Neural progenitor cell (in vitro differentiated cells): ENCODE results near the gene RERE. TPM values are rescaled to one million over a fixed set of nuclear protein-coding genes. Genes with fewer than 3 reads are reported as not detected.
"Not testable (repeated sequence)": the region's sequence is repeated elsewhere in the genome, so short reads cannot be mapped to it uniquely, and the experiment has no call there.

Experiments used
- DNase-seq: peaks from one replicate; pipeline ENCODE4 v3.0.0-alpha.2; 2016; ENCODE audit warnings: low spot score
- H2AFZ ChIP-seq: fragments of 200-600 bp; sonication (generic); replicated peaks from 2 replicates; pipeline ENCODE4 v1.6.1; 2016; ENCODE audit warnings: antibody characterized with exemption
- H3F3A ChIP-seq: fragments of 200-600 bp; sonication (generic); 2 replicates; pipeline ENCODE4 v1.6.1; 2016; ENCODE audit warnings: antibody characterized with exemption, low read depth
- H3K27ac ChIP-seq: fragments of 200-600 bp; sonication (generic); 2 replicates; pipeline ENCODE4 v1.5.1; 2016; ENCODE audit warnings: mild to moderate bottlenecking
- H3K27me3 ChIP-seq: fragments of 200-600 bp; sonication (generic); 2 replicates; pipeline ENCODE4 v1.6.1; 2016; ENCODE audit warnings: mild to moderate bottlenecking, moderate library complexity
- H3K36me3 ChIP-seq: fragments of 200-600 bp; sonication (generic); 2 replicates; pipeline ENCODE4 v1.5.1; 2016
- H3K4me1 ChIP-seq: fragments of 200-600 bp; sonication (generic); 2 replicates; pipeline ENCODE4 v1.6.1; 2016; ENCODE audit warnings: mixed run types
- H3K4me2 ChIP-seq: fragments of 200-600 bp; sonication (generic); 2 replicates; pipeline ENCODE4 v1.6.1; 2016
- H3K4me3 ChIP-seq: fragments of 200-600 bp; sonication (generic); 2 replicates; pipeline ENCODE4 v1.5.1; 2016
- H3K79me2 ChIP-seq: fragments of 200-600 bp; sonication (generic); 2 replicates; pipeline ENCODE4 v1.6.1; 2016; ENCODE audit warnings: low read depth
- H3K9ac ChIP-seq: fragments of 200-600 bp; sonication (generic); 2 replicates; pipeline ENCODE4 v1.6.1; 2016
- H3K9me3 ChIP-seq: fragments of 200-600 bp; sonication (generic); 2 replicates; pipeline ENCODE4 v1.5.1; 2016; ENCODE audit warnings: low read depth
- H4K20me1 ChIP-seq: fragments of 200-600 bp; sonication (generic); 2 replicates; pipeline ENCODE4 v1.6.1; 2016; ENCODE audit warnings: low read depth
- H3K27ac Mint-ChIP-seq: 3 replicates; pipeline ENCODE4 v1.8.0; 2021; ENCODE audit warnings: mixed read lengths
- H3K27me3 Mint-ChIP-seq: 2 replicates; pipeline ENCODE4 v1.8.0; 2022; ENCODE audit warnings: low read depth, mild to moderate bottlenecking, inconsistent platforms, moderate library complexity, mixed read lengths; ENCODE audit not compliant: insufficient read depth
- H3K36me3 Mint-ChIP-seq: 3 replicates; pipeline ENCODE4 v1.8.0; 2021; ENCODE audit warnings: mixed read lengths
- H3K4me1 Mint-ChIP-seq: 3 replicates; pipeline ENCODE4 v1.8.0; 2021; ENCODE audit warnings: mixed read lengths
- H3K4me3 Mint-ChIP-seq: 3 replicates; pipeline ENCODE4 v1.8.0; 2021; ENCODE audit warnings: mild to moderate bottlenecking, moderate library complexity, mixed read lengths
- H3K9me3 Mint-ChIP-seq: 3 replicates; pipeline ENCODE4 v1.8.0; 2020; ENCODE audit warnings: mixed read lengths
- CTCF ChIP-seq: fragments of 200-600 bp; sonication (generic); IDR thresholded peaks from 2 replicates; pipeline ENCODE4 v1.5.1; 2017; ENCODE audit warnings: antibody characterized with exemption, mild to moderate bottlenecking
- EZH2 ChIP-seq: fragments of 200-600 bp; sonication (generic); IDR thresholded peaks from 2 replicates; pipeline ENCODE4 v1.6.1; 2017; ENCODE audit warnings: antibody characterized with exemption, mild to moderate bottlenecking, moderate library complexity
- EZH2phosphoT487 ChIP-seq: fragments of 200-600 bp; sonication (generic); IDR thresholded peaks from 2 replicates; pipeline ENCODE4 v1.6.1; 2017; ENCODE audit warnings: antibody characterized with exemption
- total RNA-seq: library from RNA; depleted of rRNA; stranded (reverse); fragments of >200 nt; gene quantifications from 2 replicates; pipeline ENCODE4 v1.2.3, GENCODE V29; 2015; ENCODE audit warnings: low replicate concordance

Gene RERE
- total RNA-seq, 1 donor from 2014 or later, result 29.8 TPM

GRCh38 chr1:8448911-8449661 is 368.4 kb downstream of the RERE start:
- no peak overlapping the region for H3K27ac ChIP-seq
- H3K4me3 ChIP-seq, result no peak overlapping the region
- H2AFZ ChIP-seq, result no peak overlapping the region
- peaks cover 8% of the 10 kb centered on the region for H3K4me1 ChIP-seq
- H4K20me1 ChIP-seq, result peaks cover 8% of the 10 kb centered on the region
- H3K36me3 ChIP-seq, result no peaks in the 10 kb centered on the region
- peaks cover 35% of the 10 kb centered on the region for H3K36me3 Mint-ChIP-seq
- H3K27me3 Mint-ChIP-seq, result peaks cover 2% of the 10 kb centered on the region
- no peak overlapping the region for H3K4me3 Mint-ChIP-seq
- H3K9ac ChIP-seq, result no peak overlapping the region
- H3K27ac Mint-ChIP-seq, result peak overlapping the region; percentile 42
- peaks cover 10% of the 10 kb centered on the region for H3K9me3 Mint-ChIP-seq
- H3K27me3 ChIP-seq, result no peaks in the 10 kb centered on the region
- TF ChIP-seq EZH2 (no peak), CTCF (no peak)
- DNase-seq, result no peak
- no peaks in the 10 kb centered on the region for H3K9me3 ChIP-seq
- H3K4me1 Mint-ChIP-seq, result peaks cover 9% of the 10 kb centered on the region
- no peak overlapping the region for H3K4me2 ChIP-seq
- peaks cover 15% of the 10 kb centered on the region for H3F3A ChIP-seq
- peaks cover 20% of the 10 kb centered on the region for H3K79me2 ChIP-seq

DNA sequence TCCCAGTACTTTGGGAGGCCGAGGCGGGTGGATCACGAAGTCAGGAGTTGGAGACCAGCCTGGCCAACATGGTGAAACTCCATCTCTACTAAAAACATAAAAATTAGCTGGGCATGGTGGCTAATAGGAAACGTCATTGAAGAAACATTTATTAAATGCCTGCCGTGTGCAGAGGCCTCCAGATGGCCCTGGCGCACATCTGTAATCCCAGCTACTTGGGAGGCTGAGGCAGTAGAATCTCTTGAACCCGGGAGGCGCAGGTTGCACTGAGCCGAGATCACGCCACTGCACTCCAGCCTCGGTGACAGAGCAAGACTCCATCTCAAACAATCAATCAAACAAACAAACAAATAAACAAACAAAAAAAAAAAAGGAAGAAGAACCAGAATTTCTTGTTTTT is 368.9 kb downstream of the RERE start:
- not testable (repeated sequence) for H3K27ac ChIP-seq, H3K9me3 ChIP-seq, H2AFZ ChIP-seq, H3K4me1 Mint-ChIP-seq, DNase-seq, H3K9me3 Mint-ChIP-seq, H3K9ac ChIP-seq, H3K4me3 ChIP-seq, H3K27me3 ChIP-seq, H3K27me3 Mint-ChIP-seq, H4K20me1 ChIP-seq, H3K36me3 ChIP-seq, H3K4me2 ChIP-seq, H3K4me3 Mint-ChIP-seq
- Mint-ChIP-seq H3K27ac (peak overlapping the region; percentile 42), H3K36me3 (peaks cover 31% of the 10 kb centered on the region)
- Histone ChIP-seq H3F3A (peaks cover 17% of the 10 kb centered on the region), H3K4me1 (peaks cover 12% of the 10 kb centered on the region), H3K79me2 (peaks cover 20% of the 10 kb centered on the region)

- peaks cover 2% of the 10 kb centered on the region for H3K27me3 Mint-ChIP-seq
- no peak for TF ChIP-seq CTCF
- no peak for TF ChIP-seq EZH2
- TF ChIP-seq EZH2phosphoT487, result no peak
- no peak overlapping the region for H2AFZ ChIP-seq
- peaks cover 17% of the 10 kb centered on the region for H3F3A ChIP-seq
- peaks cover 12% of the 10 kb centered on the region for H3K4me1 ChIP-seq
- no peak overlapping the region for H3K27ac ChIP-seq
- no peak overlapping the region for H3K4me3 Mint-ChIP-seq
- no peak overlapping the region for H3K27ac Mint-ChIP-seq
- H3K9me3 ChIP-seq, result no peaks in the 10 kb centered on the region
- H3K9me3 Mint-ChIP-seq, result peaks cover 10% of the 10 kb centered on the region
- H3K4me3 ChIP-seq, result no peak overlapping the region
- no peaks in the 10 kb centered on the region for H3K36me3 ChIP-seq
- H3K4me2 ChIP-seq, result no peak overlapping the region
- peaks cover 10% of the 10 kb centered on the region for H4K20me1 ChIP-seq
- H3K79me2 ChIP-seq, result peaks cover 19% of the 10 kb centered on the region
- H3K9ac ChIP-seq, result no peak overlapping the region
- peaks cover 34% of the 10 kb centered on the region for H3K36me3 Mint-ChIP-seq
- H3K27me3 ChIP-seq, result no peaks in the 10 kb centered on the region
- DNase-seq, result no peak
- H3K4me1 Mint-ChIP-seq, result peaks cover 9% of the 10 kb centered on the region
Observed at GRCh38 chr1:8447616-8448150, 369.8 kb downstream of the RERE start.

DNA sequence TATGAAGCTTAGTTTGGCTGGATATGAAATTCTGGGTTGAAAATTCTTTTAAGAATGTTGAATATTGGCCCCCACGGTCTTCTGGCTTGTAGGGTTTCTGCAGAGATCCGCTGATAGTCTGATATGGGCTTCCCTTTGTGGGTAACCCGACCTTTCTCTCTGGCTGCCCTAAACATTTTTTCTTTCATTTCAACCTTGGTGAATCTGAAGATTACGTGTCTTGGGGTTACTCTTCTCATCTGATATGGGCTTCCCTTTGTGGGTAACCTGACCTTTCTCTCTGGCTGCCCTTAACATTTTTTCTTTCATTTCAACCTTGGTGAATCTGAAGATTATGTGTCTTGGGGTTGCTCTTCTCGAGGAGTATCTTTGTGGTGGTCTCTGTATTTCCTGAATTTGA is 371.3 kb downstream of the RERE start:
- H3K27ac Mint-ChIP-seq, result peak overlapping the region; percentile 27
- H3K9me3 Mint-ChIP-seq, result not testable (repeated sequence)

More for the DNA sequence above, 371.3 kb downstream of the RERE start:
- H3K9me3 ChIP-seq, H3K27ac ChIP-seq, H3K27me3 ChIP-seq, H3K4me3 ChIP-seq, H3K36me3 ChIP-seq, H2AFZ ChIP-seq, H3K4me2 ChIP-seq, H3K27me3 Mint-ChIP-seq, DNase-seq, H3K9ac ChIP-seq, H3K4me3 Mint-ChIP-seq: not testable (repeated sequence)
- peaks cover 14% of the 10 kb centered on the region for H3K4me1 Mint-ChIP-seq
- peaks cover 39% of the 10 kb centered on the region for H3K36me3 Mint-ChIP-seq
- H3F3A ChIP-seq, result peaks cover 21% of the 10 kb centered on the region
- peaks cover 13% of the 10 kb centered on the region for H3K79me2 ChIP-seq
- H4K20me1 ChIP-seq, result peaks cover 14% of the 10 kb centered on the region
- H3K4me1 ChIP-seq, result peaks cover 12% of the 10 kb centered on the region
